Loucy (cell line): ENCODE data around the gene SHCBP1.
A peak's percentile ranks its signal among the peaks of the same experiment; 100 is the strongest.

Source experiments
- H2AFZ ChIP-seq: fragments of 200-600 bp; sonication (generic); 2 replicates; pipeline ENCODE4 v1.6.0; 2016; ENCODE audit warnings: antibody characterized with exemption, mild to moderate bottlenecking, low read length, moderate library complexity
- H3F3A ChIP-seq: fragments of 200-600 bp; 2 replicates; pipeline ENCODE4 v1.6.0; 2016; ENCODE audit warnings: antibody characterized with exemption, low read depth, mild to moderate bottlenecking
- H3K27me3 ChIP-seq: fragments of 200-600 bp; sonication (generic); 2 replicates; pipeline ENCODE4 v1.6.1; 2014; ENCODE audit warnings: low read length, mild to moderate bottlenecking; ENCODE audit not compliant: insufficient read depth, poor library complexity, severe bottlenecking
- H3K36me3 ChIP-seq: fragments of 200-600 bp; sonication (generic); 2 replicates; pipeline ENCODE4 v1.6.1; 2016; ENCODE audit warnings: low read length; ENCODE audit not compliant: insufficient read depth
- H3K4me1 ChIP-seq: fragments of 200-600 bp; sonication (generic); 2 replicates; pipeline ENCODE4 v1.5.1; 2014; ENCODE audit warnings: low read length, mild to moderate bottlenecking; ENCODE audit not compliant: insufficient read depth, poor library complexity, severe bottlenecking
- H3K4me2 ChIP-seq: fragments of 200-600 bp; sonication (generic); 2 replicates; pipeline ENCODE4 v1.6.0; 2014; ENCODE audit warnings: antibody characterized with exemption, low read length, low read depth, mild to moderate bottlenecking; ENCODE audit not compliant: poor library complexity, severe bottlenecking
- H3K4me3 ChIP-seq: fragments of 200-600 bp; sonication (generic); 2 replicates; pipeline ENCODE4 v1.5.1; 2014; ENCODE audit warnings: low read length, mild to moderate bottlenecking, mixed read lengths; ENCODE audit not compliant: poor library complexity, severe bottlenecking
- H3K79me2 ChIP-seq: fragments of 200-600 bp; sonication (generic); 2 replicates; pipeline ENCODE4 v1.6.1; 2014; ENCODE audit warnings: low read length; ENCODE audit not compliant: insufficient read depth
- H3K9ac ChIP-seq: fragments of 200-600 bp; sonication (generic); 2 replicates; pipeline ENCODE4 v1.6.0; 2014; ENCODE audit warnings: mild to moderate bottlenecking, low read depth, low read length, moderate library complexity; ENCODE audit not compliant: poor library complexity, severe bottlenecking
- H3K9me2 ChIP-seq: fragments of 200-600 bp; sonication (generic); replicated peaks from 2 replicates; pipeline ENCODE4 v1.6.1; 2016; ENCODE audit warnings: low read depth, low read length, mixed read lengths
- H3K9me3 ChIP-seq: fragments of 200-600 bp; sonication (generic); 2 replicates; pipeline ENCODE4 v1.6.1; 2014; ENCODE audit warnings: mild to moderate bottlenecking, antibody characterized with exemption, low read length, low read depth; ENCODE audit not compliant: insufficient read depth
- H4K20me1 ChIP-seq: fragments of 200-600 bp; sonication (generic); 2 replicates; pipeline ENCODE4 v1.6.0; 2014; ENCODE audit warnings: antibody characterized with exemption, low read length, mild to moderate bottlenecking; ENCODE audit not compliant: insufficient read depth, poor library complexity, severe bottlenecking
- CTCF ChIP-seq: fragments of 200-600 bp; sonication (generic); conservative IDR thresholded peaks from 2 replicates; pipeline ENCODE4 v1.5.1; 2014; ENCODE audit warnings: mild to moderate bottlenecking, antibody characterized with exemption, low read length
- EZH2phosphoT487 ChIP-seq: fragments of 200-600 bp; IDR thresholded peaks from 2 replicates; pipeline ENCODE4 v1.6.1; 2018; ENCODE audit warnings: antibody characterized with exemption, mild to moderate bottlenecking, moderate library complexity, borderline replicate concordance

Gene SHCBP1

DNA sequence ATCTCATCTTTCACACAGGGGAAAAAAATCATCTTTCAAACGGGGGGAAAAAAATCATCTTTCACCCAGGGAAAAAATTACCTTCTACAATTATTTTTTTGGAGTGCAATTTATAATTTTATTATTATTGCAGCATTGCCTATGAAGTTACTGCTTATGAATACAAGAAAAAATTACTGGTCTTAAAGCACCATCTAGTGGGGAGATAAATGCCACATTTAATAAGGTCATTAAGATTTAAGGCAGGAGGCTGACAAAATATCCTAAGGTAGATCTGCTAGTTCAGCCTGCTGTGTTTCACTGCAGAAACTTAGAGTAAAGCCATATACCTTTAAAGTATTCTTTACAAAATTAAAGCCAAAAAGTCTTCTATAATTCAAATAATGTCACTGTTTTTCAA, 13.7 kb downstream of the SHCBP1 start:
- no peaks in the 10 kb centered on the region for H3K9me3 ChIP-seq
- H3K79me2 ChIP-seq = peaks cover 4% of the 10 kb centered on the region; the same call in 1 of the 2 replicates
- no peak overlapping the region for H2AFZ ChIP-seq
- peaks cover 56% of the 10 kb centered on the region for H3K36me3 ChIP-seq
- H4K20me1 ChIP-seq = no peaks in the 10 kb centered on the region
- no peaks in the 10 kb centered on the region for H3K27me3 ChIP-seq
- no peak overlapping the region for H3K4me3 ChIP-seq
- peaks cover 3% of the 10 kb centered on the region for H3K4me1 ChIP-seq
- 0 out of 2 replicates have a peak, but pooled peaks cover 3% of the 10 kb centered on the region for H3F3A ChIP-seq
- TF ChIP-seq CTCF (peak; percentile 58), EZH2phosphoT487 (no peak)
- H3K4me2 ChIP-seq = no peak overlapping the region
- no peaks in the 10 kb centered on the region for H3K9me2 ChIP-seq
- no peak overlapping the region for H3K9ac ChIP-seq

- H3K4me1 ChIP-seq = no peaks in the 10 kb centered on the region
- TF ChIP-seq EZH2phosphoT487 (no peak), CTCF (no peak)
- H3K4me3 ChIP-seq = no peak overlapping the region
- no peaks in the 10 kb centered on the region for H3K9me2 ChIP-seq
- no peaks in the 10 kb centered on the region for H3K79me2 ChIP-seq
- H2AFZ ChIP-seq = no peak overlapping the region
- H4K20me1 ChIP-seq = no peaks in the 10 kb centered on the region
- H3K4me2 ChIP-seq = no peak overlapping the region
- H3K27me3 ChIP-seq = no peaks in the 10 kb centered on the region
- no peaks in the 10 kb centered on the region for H3K9me3 ChIP-seq
- 0 out of 2 replicates have a peak, but pooled peaks cover 3% of the 10 kb centered on the region for H3F3A ChIP-seq
- H3K9ac ChIP-seq = no peak overlapping the region
- H3K36me3 ChIP-seq = peaks cover 56% of the 10 kb centered on the region
Observed at GRCh38 chr16:46606231-46606630, 14.9 kb downstream of the SHCBP1 start.

GRCh38 chr16:46591257-46591656, 29.9 kb downstream of the SHCBP1 start:
- TF ChIP-seq EZH2phosphoT487 (no peak), CTCF (no peak)
- peaks cover 18% of the 10 kb centered on the region for H3K79me2 ChIP-seq

More at GRCh38 chr16:46591257-46591656, 29.9 kb downstream of the SHCBP1 start:
- Histone ChIP-seq H3K4me1 (no peaks in the 10 kb centered on the region), H3K27me3 (no peaks in the 10 kb centered on the region), H4K20me1 (peaks cover 10% of the 10 kb centered on the region), H3K4me3 (no peak overlapping the region), H3K9me2 (no peaks in the 10 kb centered on the region), H2AFZ (no peak overlapping the region), H3K4me2 (no peak overlapping the region), H3F3A (no peaks in the 10 kb centered on the region), H3K36me3 (peaks cover 24% of the 10 kb centered on the region), H3K9ac (no peak overlapping the region), H3K9me3 (peaks cover 9% of the 10 kb centered on the region; the same call in 1 of the 2 replicates)
